Gastrocnemius medialis (tissue), 4 donors: ENCODE measurements around the gene ZIC5.

Experiments
- POLR2A ChIP-seq, 2 donors: fragments of 450-650 bp; IDR thresholded peaks; one replicate each; pipeline ENCODE4 v1.6.1; 2017; ENCODE audit warnings: antibody characterized with exemption in 2 of 2, mild to moderate bottlenecking in 2 of 2, moderate library complexity in 2 of 2
- TF ChIP-seq, protein P1 (sequence below), 5 experiments: fragments of 450-650 bp in 3 of 5; fragments of 200-600 bp in 2 of 5; sonication (generic) in 2 of 5; IDR thresholded peaks in 4 of 5; conservative IDR thresholded peaks in 1 of 5; 1 replicate in 4 of 5; 2 replicates in 1 of 5; pipeline ENCODE4 v1.5.1; 2016 to 2019; ENCODE audit warnings: antibody characterized with exemption in 5 of 5, mild to moderate bottlenecking in 3 of 5, moderate library complexity in 3 of 5

DNA sequence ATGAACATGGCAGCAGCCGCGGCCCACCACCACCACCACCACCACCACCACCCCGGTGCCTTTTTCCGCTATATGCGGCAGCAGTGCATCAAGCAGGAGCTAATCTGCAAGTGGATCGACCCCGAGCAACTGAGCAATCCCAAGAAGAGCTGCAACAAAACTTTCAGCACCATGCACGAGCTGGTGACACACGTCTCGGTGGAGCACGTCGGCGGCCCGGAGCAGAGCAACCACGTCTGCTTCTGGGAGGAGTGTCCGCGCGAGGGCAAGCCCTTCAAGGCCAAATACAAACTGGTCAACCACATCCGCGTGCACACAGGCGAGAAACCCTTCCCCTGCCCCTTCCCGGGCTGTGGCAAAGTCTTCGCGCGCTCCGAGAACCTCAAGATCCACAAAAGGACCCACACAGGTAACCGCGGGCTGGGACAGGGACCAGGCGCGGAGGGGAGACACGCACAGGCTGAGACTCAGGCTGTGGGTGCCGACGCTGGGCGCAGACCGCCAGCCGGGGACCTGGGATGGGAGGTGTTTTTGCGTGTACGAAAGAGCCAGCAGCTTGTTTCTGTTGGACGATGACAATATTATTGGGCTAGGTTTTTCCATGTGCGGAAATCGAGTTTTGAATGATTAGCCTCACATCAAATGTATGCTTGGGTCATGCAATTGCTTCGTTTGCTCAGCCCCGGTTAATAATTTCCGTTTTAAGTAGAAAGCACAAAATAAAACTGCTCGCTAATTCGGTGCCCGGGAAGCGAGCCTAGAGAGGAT, 11.3 kb upstream of the ZIC5 start:
- TF ChIP-seq POLR2A (IDR thresholded peaks at IDR 0.05): no peak
- TF ChIP-seq, protein P1, sequence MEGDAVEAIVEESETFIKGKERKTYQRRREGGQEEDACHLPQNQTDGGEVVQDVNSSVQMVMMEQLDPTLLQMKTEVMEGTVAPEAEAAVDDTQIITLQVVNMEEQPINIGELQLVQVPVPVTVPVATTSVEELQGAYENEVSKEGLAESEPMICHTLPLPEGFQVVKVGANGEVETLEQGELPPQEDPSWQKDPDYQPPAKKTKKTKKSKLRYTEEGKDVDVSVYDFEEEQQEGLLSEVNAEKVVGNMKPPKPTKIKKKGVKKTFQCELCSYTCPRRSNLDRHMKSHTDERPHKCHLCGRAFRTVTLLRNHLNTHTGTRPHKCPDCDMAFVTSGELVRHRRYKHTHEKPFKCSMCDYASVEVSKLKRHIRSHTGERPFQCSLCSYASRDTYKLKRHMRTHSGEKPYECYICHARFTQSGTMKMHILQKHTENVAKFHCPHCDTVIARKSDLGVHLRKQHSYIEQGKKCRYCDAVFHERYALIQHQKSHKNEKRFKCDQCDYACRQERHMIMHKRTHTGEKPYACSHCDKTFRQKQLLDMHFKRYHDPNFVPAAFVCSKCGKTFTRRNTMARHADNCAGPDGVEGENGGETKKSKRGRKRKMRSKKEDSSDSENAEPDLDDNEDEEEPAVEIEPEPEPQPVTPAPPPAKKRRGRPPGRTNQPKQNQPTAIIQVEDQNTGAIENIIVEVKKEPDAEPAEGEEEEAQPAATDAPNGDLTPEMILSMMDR (IDR thresholded peaks at IDR 0.05 in 4 of 5, conservative IDR thresholded peaks at IDR 0.05 in 1 of 5): no peak
